Neural cell (in vitro differentiated cells): ENCODE measurements around the gene CAPZA2. TPM values are rescaled to one million over a fixed set of nuclear protein-coding genes. Genes with fewer than 3 reads are reported as not detected.

ENCODE experiments used
- H2AFZ ChIP-seq: fragments of 200-600, 300-800 bp; sonication (generic), shearing (Covaris generic); 2 replicates; pipeline ENCODE4 v1.6.0; 2014; ENCODE audit warnings: low read depth, mild to moderate bottlenecking, antibody characterized with exemption, low read length, moderate library complexity
- H3F3A ChIP-seq: fragments of 200-600 bp; shearing (Covaris generic); 2 replicates; pipeline ENCODE4 v1.6.1; 2016; ENCODE audit warnings: mild to moderate bottlenecking, moderate library complexity, mixed read lengths, antibody characterized with exemption, low read length; ENCODE audit not compliant: insufficient read depth, poor library complexity, severe bottlenecking
- H3K27ac ChIP-seq: fragments of 200-600, 300-800 bp; sonication (generic), shearing (Covaris generic); 2 replicates; pipeline ENCODE4 v1.5.1; 2014; ENCODE audit warnings: mild to moderate bottlenecking, low read length, moderate library complexity
- H3K27me3 ChIP-seq: fragments of 300-800, 200-600 bp; sonication (generic), shearing (Covaris generic); 2 replicates; pipeline ENCODE4 v1.6.0; 2014; ENCODE audit warnings: mild to moderate bottlenecking, low read depth, low read length, moderate library complexity; ENCODE audit not compliant: insufficient read depth
- H3K36me3 ChIP-seq: fragments of 300-800, 200-600 bp; sonication (generic), shearing (Covaris generic); 2 replicates; pipeline ENCODE4 v1.5.1; 2014; ENCODE audit warnings: mild to moderate bottlenecking, antibody characterized with exemption, low read length, moderate library complexity; ENCODE audit not compliant: insufficient read depth
- H3K4me2 ChIP-seq: fragments of 300-800, 200-600 bp; sonication (generic), shearing (Covaris generic); 2 replicates; pipeline ENCODE4 v1.6.0; 2014; ENCODE audit warnings: mild to moderate bottlenecking, low read length
- H3K4me3 ChIP-seq: fragments of 300-800, 200-600 bp; sonication (generic), shearing (Covaris generic); 2 replicates; pipeline ENCODE4 v1.5.1; 2014; ENCODE audit warnings: mild to moderate bottlenecking, low read length, moderate library complexity
- H3K79me2 ChIP-seq: fragments of 200-600 bp; shearing (Covaris generic); replicated peaks from 2 replicates; pipeline ENCODE4 v1.6.0; 2014; ENCODE audit warnings: mild to moderate bottlenecking, low read length, moderate library complexity; ENCODE audit not compliant: insufficient read depth
- H3K9ac ChIP-seq: fragments of 300-800, 200-600 bp; sonication (generic), shearing (Covaris generic); 2 replicates; pipeline ENCODE4 v1.6.1; 2016; ENCODE audit warnings: mild to moderate bottlenecking, low read length, mixed read lengths
- H3K9me2 ChIP-seq: fragments of 200-600 bp; shearing (Covaris generic); 2 replicates; pipeline ENCODE4 v1.6.1; 2016; ENCODE audit warnings: mild to moderate bottlenecking, low read length, mixed read lengths; ENCODE audit not compliant: insufficient read depth
- H3K9me3 ChIP-seq: fragments of 200-600, 300-800 bp; sonication (generic), shearing (Covaris generic); 2 replicates; pipeline ENCODE4 v1.6.1; 2016; ENCODE audit warnings: mild to moderate bottlenecking, mixed run types, low read length, moderate library complexity, mixed read lengths
- H4K20me1 ChIP-seq: fragments of 200-600 bp; shearing (Covaris generic); 2 replicates; pipeline ENCODE4 v1.6.1; 2016; ENCODE audit warnings: mild to moderate bottlenecking, mixed run types; ENCODE audit not compliant: insufficient read depth
- EP300 ChIP-seq: fragments of 450-650 bp; conservative IDR thresholded peaks from 2 replicates; pipeline ENCODE4 v1.6.1; 2014; ENCODE audit warnings: antibody characterized with exemption, mild to moderate bottlenecking, moderate library complexity; ENCODE audit not compliant: poor library complexity, severe bottlenecking
- EZH2 ChIP-seq: fragments of 200-600, 300-800 bp; shearing (Covaris generic), sonication (generic); IDR thresholded peaks from 2 replicates; pipeline ENCODE4 v1.6.1; 2014; ENCODE audit warnings: antibody characterized with exemption, low read length, borderline replicate concordance, mild to moderate bottlenecking; ENCODE audit not compliant: insufficient read depth, poor library complexity, severe bottlenecking
- MXI1 ChIP-seq: fragments of 450-650 bp; conservative IDR thresholded peaks from 2 replicates; pipeline ENCODE4 v1.6.1; 2014; ENCODE audit warnings: antibody characterized with exemption, mild to moderate bottlenecking; ENCODE audit not compliant: poor library complexity, severe bottlenecking
- POLR2AphosphoS5 ChIP-seq: IDR thresholded peaks from 2 replicates; pipeline ENCODE4 v1.6.1; 2012
- RAD21 ChIP-seq: fragments of 450-650 bp; conservative IDR thresholded peaks from 2 replicates; pipeline ENCODE4 v1.6.1; 2014; ENCODE audit warnings: antibody characterized with exemption, mild to moderate bottlenecking, moderate library complexity
- SMC3 ChIP-seq: fragments of 450-650 bp; conservative IDR thresholded peaks from 2 replicates; pipeline ENCODE4 v1.6.1; 2014; ENCODE audit warnings: antibody characterized with exemption, mild to moderate bottlenecking, moderate library complexity; ENCODE audit not compliant: poor library complexity
- TAF1 ChIP-seq: IDR thresholded peaks from 2 replicates; pipeline ENCODE4 v1.6.1; 2012; ENCODE audit warnings: low read depth
- polyA plus RNA-seq: library from polyadenylated mRNA; depleted of rRNA; stranded (reverse); fragments of >200 nt; gene quantifications from 2 replicates; pipeline ENCODE4 v1.2.3, GENCODE V29; 2014
- TF ChIP-seq, protein P1 (sequence below): IDR thresholded peaks from 2 replicates; pipeline ENCODE4 v1.6.1; 2012; ENCODE audit warnings: borderline replicate concordance
- TF ChIP-seq, protein P2 (sequence below): fragments of 450-650 bp; IDR thresholded peaks from 2 replicates; pipeline ENCODE4 v1.5.1; 2014; ENCODE audit warnings: antibody characterized with exemption, mild to moderate bottlenecking, moderate library complexity; ENCODE audit not compliant: poor library complexity, severe bottlenecking

Gene CAPZA2
- polyA plus RNA-seq, 1 donor from 2014 or later = 191 TPM

DNA sequence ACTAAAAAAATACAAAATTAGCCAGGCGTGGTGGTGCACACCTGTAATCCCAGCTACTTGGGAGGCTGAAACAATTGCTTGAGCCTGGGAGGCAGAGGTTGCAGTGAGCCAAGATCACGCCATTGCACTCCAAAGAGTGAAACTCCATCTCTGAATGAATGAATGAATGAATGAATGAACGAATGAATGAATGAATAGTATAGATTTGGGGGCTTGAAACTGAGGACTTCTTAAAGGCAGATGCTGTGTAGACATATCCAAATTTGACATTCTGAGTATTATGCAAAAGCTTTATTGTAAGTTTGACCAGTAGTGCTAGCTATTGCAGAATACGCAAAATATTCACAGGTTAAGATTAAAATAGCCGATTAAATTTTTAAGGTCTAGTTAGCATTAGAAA, 60.2 kb downstream of the CAPZA2 start:
- Histone ChIP-seq H3K9me3 (no peaks in the 10 kb centered on the region), H4K20me1 (no peaks in the 10 kb centered on the region), H3K9ac (no peak overlapping the region), H2AFZ (no peak overlapping the region), H3K27ac (no peak overlapping the region), H3K9me2 (no peaks in the 10 kb centered on the region), H3K4me3 (no peak overlapping the region), H3F3A (no peaks in the 10 kb centered on the region), H3K36me3 (no peaks in the 10 kb centered on the region), H3K27me3 (no peaks in the 10 kb centered on the region), H3K4me2 (no peak overlapping the region), H3K79me2 (no peaks in the 10 kb centered on the region)
- TF ChIP-seq TAF1 (no peak), RAD21 (no peak), MXI1 (no peak), POLR2AphosphoS5 (no peak), EP300 (no peak), SMC3 (no peak), EZH2 (no peak)
- TF ChIP-seq, protein P1, sequence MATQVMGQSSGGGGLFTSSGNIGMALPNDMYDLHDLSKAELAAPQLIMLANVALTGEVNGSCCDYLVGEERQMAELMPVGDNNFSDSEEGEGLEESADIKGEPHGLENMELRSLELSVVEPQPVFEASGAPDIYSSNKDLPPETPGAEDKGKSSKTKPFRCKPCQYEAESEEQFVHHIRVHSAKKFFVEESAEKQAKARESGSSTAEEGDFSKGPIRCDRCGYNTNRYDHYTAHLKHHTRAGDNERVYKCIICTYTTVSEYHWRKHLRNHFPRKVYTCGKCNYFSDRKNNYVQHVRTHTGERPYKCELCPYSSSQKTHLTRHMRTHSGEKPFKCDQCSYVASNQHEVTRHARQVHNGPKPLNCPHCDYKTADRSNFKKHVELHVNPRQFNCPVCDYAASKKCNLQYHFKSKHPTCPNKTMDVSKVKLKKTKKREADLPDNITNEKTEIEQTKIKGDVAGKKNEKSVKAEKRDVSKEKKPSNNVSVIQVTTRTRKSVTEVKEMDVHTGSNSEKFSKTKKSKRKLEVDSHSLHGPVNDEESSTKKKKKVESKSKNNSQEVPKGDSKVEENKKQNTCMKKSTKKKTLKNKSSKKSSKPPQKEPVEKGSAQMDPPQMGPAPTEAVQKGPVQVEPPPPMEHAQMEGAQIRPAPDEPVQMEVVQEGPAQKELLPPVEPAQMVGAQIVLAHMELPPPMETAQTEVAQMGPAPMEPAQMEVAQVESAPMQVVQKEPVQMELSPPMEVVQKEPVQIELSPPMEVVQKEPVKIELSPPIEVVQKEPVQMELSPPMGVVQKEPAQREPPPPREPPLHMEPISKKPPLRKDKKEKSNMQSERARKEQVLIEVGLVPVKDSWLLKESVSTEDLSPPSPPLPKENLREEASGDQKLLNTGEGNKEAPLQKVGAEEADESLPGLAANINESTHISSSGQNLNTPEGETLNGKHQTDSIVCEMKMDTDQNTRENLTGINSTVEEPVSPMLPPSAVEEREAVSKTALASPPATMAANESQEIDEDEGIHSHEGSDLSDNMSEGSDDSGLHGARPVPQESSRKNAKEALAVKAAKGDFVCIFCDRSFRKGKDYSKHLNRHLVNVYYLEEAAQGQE = no peak
- TF ChIP-seq, protein P2, sequence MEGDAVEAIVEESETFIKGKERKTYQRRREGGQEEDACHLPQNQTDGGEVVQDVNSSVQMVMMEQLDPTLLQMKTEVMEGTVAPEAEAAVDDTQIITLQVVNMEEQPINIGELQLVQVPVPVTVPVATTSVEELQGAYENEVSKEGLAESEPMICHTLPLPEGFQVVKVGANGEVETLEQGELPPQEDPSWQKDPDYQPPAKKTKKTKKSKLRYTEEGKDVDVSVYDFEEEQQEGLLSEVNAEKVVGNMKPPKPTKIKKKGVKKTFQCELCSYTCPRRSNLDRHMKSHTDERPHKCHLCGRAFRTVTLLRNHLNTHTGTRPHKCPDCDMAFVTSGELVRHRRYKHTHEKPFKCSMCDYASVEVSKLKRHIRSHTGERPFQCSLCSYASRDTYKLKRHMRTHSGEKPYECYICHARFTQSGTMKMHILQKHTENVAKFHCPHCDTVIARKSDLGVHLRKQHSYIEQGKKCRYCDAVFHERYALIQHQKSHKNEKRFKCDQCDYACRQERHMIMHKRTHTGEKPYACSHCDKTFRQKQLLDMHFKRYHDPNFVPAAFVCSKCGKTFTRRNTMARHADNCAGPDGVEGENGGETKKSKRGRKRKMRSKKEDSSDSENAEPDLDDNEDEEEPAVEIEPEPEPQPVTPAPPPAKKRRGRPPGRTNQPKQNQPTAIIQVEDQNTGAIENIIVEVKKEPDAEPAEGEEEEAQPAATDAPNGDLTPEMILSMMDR = no peak

DNA sequence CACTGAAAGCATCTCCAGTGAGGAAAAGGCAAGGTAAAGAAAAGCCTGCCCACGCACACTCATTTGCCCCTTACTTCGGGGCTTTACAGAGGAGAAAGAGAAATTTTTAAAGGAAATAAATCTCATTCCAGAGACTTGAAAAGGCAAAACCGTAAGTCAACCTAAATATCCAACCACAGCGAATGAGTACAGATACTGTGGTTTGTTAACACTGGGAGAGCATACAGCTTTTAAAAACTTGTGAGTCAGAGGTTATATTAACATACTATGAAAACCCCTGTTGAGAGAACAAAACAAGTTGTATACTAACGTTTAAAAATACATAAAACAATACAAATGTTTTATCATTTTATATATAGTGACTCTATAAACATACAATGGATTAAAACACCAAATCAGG, 62.4 kb downstream of the CAPZA2 start:
- Histone ChIP-seq H3K9me3 (no peaks in the 10 kb centered on the region), H3K79me2 (no peaks in the 10 kb centered on the region), H3F3A (no peaks in the 10 kb centered on the region), H3K27ac (no peak overlapping the region), H3K27me3 (no peaks in the 10 kb centered on the region), H4K20me1 (no peaks in the 10 kb centered on the region), H2AFZ (no peak overlapping the region), H3K4me3 (no peak overlapping the region), H3K36me3 (no peaks in the 10 kb centered on the region), H3K4me2 (no peak overlapping the region), H3K9ac (no peak overlapping the region), H3K9me2 (no peaks in the 10 kb centered on the region)
- TF ChIP-seq, protein P1 = no peak
- no peak for TF ChIP-seq TAF1
- no peak for TF ChIP-seq SMC3
- TF ChIP-seq MXI1 = no peak
- TF ChIP-seq, protein P2 = no peak
- TF ChIP-seq POLR2AphosphoS5 = no peak
- no peak for TF ChIP-seq EZH2
- no peak for TF ChIP-seq RAD21
